GM12801 (cell line): ENCODE measurements around the gene EFCAB5.

ENCODE experiments used
- CTCF ChIP-seq: IDR thresholded peaks from one replicate; pipeline ENCODE4 v1.5.1; 2011; ENCODE audit warnings: control low read depth; ENCODE audit not compliant: insufficient read length; ENCODE audit errors: extremely low read depth

Gene EFCAB5

GRCh38 chr17:30153463-30153862 lies 212.0 kb downstream of the EFCAB5 start:
- no peak for TF ChIP-seq CTCF

- TF ChIP-seq CTCF: no peak
Observed at GRCh38 chr17:30155389-30155788, 214.0 kb downstream of the EFCAB5 start.
